Cerebellar cortex (tissue), 1 donor: ENCODE data around the gene ARSD.
"Not testable (repeated sequence)": the region's sequence is repeated elsewhere in the genome, so short reads cannot be mapped to it uniquely, and the experiment has no call there.

Experiments used
- DNase-seq: peaks from one replicate; pipeline ENCODE4 v3.0.0-alpha.2; 2015; ENCODE audit warnings: low spot score

Gene ARSD

DNA sequence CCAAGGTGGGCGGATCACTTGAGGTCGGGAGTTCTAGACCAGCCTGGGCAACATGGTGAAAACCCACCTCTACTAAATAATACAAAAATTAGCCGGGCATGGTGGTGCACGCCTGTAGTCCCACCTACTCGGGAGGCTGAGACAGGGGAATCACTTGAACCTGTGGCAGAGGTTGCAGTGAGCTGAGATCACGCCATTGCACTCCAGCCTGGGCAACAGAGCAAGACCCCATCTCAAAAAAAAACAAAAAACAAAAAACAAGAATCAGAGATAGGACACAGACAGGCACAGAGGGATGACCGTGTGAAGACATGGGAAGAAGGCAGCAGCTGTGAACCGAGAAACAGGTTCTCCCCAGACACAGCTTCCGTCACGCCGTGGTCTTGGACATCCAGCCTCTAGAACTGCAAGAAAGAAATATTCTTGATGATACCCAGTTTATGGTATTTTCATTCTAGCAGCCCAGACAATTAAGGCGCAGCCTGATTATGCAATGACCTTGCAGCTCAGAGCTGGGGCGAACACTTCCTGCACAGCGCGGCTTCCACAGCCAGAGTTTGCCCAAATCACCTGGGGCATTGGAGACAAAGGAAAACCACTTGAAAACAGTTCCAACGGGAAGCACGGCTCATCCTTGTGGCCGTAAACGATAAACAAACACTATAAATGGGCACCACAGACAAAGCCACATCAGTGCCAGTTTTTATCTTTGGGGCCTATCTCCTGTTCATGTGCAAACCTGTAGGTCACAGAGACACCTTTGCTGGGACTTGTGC is 4.2 kb upstream of the ARSD start:
- no peak for DNase-seq

DNA sequence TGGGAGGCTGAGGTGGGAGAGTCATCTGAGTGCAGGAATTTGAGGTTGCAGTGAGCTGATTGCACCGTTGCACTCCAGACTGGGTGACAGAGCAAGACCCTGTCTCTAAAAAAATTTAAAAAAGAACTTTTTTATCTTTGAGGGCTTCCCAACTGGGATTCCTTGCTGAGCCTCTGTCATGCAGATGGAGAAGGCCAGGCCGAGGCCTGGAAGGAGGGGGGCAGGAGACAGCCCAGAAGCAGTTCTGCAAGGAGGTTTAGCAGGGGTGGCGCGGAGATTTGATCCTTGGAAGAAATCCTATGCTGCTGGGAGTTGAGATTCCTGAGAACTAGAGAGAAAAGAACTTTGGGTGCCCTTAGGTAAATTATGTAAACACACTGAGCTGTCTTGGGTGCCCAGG is 2.5 kb upstream of the ARSD start:
- DNase-seq, result no peak

DNA sequence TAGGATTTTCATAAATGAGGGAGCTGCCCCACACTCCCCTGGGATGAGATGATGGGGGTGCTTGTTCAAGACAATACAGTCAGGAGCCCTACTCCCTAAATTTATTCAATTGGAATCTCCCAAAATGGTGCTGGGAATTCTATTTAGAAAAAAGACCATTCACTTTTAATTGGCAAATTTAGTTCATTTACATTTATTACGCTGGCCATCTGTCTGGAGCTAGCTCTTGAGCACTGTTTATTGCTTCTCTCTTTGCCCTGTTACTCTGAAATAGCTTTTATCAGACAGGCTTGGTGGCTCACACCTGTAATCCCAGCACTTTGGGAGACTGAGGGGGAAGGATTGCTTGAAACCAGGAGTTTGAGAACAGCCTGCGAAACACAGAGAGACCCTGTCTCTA is 2.0 kb upstream of the ARSD start:
- DNase-seq, result no peak

DNA sequence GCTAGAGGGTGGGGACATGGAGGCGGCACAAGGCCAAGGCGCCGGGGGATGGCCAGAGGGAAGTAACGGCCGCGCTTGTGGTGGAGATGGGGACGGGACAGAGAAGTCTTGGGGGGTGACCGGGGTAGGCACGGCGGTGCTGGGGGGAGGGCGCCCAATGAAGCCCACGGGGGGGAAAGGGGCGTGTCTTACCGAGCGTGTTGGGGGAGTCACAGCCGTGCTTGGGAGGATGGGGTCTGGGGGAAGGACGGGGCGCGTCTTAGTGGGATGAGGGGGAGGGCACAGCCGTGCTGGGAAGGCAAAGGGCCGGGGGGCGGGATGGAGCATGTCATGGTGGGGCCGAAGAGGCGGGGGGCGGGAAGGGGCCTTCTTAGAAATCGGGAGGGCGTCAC is 952 bp downstream of the ARSD start:
- DNase-seq, result no peak

DNA sequence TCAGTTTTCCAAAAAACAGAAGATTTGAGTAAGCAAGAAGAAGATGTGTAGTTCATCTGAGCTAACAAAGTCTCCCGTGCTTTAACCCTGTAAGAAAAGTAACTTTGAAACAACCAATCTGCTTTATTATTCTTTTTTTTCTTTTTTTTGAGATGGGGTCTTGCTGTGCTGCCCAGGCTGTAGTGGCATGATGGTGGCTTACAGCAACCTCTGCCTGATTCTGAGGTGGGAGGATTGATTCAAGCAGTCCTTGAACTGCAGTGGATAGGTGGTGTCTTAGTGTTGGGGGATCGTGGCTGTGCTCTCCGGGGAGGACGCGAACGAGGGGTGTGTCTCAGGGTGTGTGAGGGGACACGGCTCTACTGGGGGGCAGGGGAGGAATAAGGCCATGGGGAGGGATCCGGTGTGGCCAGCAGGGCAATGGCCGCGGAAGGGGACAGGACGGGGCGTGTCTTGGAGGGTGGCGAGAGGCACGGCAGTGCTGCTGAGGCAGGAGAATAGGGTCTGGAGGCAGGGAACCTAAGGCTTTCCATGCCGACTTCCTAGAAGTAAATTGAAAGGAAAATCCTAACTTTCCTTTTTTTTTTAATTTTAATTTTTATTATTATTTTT is 2.4 kb downstream of the ARSD start:
- DNase-seq, result no peak

DNA sequence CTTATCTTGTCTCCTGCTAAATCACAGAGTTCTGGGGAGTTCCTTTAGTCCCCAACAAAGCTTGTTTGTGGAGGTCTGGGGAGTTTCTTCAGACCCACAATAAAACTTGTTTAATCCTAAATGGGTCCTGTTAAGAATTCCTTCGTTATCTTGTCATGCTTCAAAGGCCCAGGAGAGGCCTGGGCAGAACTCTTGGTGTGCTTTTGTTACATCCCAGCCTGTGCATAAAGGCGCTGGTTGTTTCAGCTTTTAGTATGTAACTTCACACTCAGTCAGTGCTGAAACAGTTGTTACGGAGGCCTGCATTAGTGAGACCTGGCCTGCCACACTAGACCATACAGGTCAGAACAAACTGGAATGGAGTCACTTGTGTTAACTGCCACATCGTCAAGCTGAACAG is 2.9 kb downstream of the ARSD start:
- not testable (repeated sequence) for DNase-seq

DNA sequence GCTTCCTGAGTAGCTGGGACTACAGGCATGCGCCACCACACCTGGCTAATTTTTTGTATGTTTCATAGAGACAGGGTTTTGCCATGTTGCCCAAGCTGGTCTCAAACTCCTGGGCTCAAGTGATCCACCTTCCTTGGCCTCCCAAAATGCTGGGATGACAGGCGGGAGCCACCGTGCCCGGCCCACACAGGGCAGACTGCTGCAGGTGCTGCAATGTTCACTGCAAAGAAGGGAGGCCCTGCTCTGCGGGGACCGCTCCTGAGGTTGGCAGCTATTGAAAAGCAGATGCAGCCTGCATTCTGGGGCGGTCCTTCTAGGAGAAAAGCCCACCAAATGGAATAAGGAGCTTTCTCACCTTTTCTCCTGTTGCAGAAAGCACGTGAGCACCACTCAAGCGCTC is 5.0 kb downstream of the ARSD start:
- DNase-seq, result no peak

DNA sequence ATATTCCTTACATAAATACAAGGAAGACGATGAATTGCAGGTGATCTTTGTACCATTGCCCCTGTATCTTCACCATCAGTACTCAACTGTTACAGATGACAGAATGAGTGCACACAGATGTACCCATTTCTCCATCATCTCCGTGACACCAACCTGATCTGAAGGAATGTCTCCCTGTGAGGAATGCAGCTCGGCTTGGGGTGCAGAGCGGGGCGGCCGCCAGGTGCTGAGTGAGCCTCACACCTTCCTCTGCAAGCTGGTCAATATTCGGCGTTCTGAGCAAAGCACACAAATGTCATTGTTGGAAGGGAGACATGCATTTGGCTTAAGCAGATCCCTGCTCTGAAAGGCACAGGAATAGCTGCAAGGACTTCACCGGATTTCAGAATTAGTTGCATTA is 7.4 kb downstream of the ARSD start:
- no peak for DNase-seq

DNA sequence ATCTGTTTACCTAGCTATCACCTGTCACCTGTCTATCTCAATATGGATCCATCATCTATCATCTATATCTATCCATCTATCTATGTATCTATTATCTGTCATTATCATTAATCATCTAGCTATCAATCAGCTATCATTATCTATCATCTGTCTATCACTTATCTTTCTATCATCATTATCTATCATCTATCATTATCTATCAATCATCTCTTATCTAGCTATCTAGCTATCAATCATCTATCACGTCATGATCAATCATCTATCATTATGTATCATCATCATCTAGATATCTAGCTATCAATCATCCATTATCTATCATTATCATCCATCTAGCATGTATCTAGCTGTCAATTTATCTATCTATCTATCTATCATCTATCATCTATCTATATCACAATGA is 7.9 kb downstream of the ARSD start:
- no peak for DNase-seq

DNA sequence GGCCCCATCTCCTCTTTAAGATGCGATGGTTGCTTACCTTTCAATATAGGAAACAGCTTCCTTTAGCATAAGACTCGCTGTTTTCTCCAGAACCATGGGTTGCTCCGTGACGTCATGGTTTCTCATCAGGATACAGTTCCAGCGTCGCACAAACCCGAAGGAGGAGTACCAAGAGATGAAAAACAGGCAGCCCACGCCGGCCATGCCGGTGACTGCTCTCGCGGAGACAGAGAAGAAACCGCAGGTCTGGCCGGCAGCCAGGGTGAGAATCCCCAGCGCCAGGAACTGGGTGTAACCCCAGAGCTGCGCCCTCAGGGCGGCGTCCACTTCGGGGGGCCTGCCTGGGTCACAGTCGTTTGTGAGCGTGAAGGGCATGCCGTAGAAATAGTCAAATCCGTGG is 11.4 kb downstream of the ARSD start:
- no peak for DNase-seq

DNA sequence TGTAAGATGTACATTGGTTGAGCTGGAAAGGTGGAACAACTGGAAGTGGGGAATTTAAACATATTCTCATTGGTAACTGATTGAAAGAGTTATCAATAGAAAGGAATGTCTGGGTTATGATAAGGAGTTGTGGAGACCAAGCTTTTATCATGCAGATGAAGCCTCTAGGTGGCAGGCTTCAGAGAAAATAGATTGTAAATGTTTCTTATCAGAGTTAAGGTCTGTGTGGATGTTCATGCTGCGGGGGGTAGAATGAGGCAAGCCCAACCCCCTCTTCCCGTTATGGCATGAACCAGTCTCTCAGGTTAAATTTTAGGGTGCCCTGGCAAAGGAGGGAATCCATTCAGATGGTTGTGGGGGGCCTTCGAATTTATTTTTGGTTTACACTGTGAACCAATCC is 16.0 kb downstream of the ARSD start:
- no peak for DNase-seq

DNA sequence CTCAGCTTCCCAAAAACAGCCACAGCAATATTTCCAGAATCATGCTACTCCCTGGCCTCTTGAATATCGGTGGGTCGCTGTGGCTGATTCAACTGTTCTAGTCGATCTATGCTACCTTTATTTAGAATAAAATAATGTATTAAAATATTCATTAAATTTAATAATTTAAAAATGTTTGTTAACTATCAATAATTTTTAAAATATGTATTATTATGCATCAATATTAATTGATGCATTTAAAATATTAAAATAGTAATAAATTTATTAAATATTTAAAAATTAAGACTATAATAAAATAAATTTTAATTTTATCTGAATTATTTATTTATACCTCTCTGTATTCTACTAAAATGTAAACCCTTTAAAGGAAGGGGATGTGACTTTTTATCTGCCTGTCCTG is 19.0 kb downstream of the ARSD start:
- DNase-seq, result no peak

DNA sequence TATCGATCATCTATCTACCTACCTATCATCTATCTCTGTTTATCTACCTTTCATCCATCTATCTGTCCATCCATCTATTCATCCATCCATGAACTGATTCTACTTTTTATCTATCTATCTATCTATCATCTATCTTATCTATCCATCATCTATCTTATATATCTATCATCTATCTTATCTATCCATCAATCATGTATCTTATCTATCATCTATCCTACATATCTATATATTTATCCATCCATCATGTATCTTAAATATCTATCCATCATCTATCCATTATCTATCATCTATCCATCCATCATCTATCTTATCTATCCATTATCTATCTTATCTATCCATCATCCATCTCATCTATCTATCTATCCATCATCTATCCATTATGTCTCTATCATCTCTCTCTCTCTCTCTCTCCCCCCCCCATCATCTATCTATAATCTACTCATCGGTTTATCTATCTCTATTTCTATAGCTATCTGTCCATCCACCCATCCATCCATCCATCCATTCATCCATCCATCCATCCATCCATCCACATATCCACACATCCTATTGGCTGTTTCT is 20.9 kb downstream of the ARSD start:
- DNase-seq, result no peak

DNA sequence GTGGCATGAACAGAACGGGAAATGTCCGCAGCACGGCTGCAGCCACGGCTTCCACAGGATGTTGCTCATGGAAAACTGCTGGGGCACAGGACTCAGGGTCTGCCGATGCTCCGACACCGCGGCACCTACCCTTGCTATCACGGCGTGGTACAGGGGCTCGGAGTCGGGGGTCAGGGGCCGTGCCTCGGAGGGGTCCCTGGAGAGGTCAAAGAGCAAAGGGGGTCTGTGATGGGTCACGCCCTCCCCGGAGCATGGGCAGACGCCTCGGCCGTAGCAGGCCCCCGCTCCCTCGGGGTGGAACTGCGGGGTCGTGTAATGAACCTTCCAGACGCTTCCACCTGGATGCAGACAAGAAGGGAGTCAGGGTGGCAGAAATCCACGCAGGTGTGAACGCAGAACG is 21.8 kb downstream of the ARSD start:
- DNase-seq, result no peak

DNA sequence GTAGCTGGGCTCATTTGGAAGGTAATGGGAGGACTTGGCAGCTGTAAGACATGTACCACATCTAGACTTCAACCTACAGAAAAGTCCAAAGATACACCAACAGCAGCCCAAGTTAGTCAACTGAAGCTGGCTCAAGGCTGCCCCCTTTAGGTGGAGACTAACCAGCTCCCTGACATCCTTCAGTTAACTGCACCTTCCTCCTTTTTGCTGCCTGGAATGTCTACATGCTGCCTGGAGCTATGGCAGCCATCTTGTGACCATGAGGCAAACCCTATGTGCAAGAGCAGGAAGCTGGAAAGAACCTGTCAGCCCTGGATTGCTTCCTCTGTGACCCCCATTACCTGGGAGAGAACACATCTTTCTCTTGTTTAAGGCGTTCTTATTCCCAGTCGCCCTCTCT is 25.8 kb downstream of the ARSD start:
- no peak for DNase-seq

DNA sequence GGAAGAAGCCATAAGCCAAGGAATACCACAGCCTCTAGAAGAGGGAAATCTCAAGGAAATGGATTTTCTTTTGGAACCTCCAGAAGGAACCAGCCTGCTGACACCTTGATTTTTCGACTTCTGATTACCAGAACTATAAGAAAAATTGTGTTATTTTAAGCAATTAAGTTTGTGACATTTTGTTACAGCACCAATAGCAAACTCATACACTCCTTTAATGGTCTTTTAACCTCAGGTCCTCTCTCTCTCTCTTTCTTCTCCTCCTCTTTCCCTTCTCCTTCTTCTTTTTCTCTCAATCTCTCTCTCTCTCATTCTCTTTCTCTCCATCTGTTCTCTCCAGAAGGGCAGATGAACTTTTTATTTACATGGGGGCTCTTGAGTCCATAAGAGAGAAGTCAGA is 26.3 kb downstream of the ARSD start:
- no peak for DNase-seq

DNA sequence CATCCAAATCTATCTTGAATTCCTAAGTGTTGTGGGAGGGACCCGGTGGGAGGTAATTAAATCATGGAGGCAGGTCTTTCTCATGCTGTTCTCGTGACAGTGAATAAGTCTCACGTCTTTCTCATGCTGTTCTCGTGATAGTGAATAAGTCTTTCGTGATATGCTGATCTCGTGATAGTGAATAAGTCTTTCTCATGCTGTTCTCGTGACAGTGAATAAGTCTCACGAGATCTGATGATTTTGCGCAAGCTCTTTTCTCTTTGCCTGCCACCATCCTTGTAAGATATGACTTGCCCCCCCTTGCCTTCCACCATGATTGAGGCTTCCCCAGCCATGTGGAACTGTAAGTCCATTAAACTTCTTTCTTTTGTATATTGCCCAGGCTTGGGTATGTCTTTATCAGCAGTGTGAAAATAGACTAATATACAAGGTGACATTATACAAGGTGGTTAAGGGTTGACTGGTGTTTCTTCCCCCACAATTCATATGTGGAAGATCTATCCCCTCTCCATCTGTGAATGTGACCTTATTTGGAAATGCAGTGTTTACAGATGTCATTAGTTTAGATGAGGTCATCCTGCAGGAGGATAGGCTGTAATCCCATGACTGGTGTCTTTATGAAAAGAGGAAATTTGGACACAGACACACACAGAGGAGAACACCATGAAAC is 27.6 kb downstream of the ARSD start:
- no peak for DNase-seq

DNA sequence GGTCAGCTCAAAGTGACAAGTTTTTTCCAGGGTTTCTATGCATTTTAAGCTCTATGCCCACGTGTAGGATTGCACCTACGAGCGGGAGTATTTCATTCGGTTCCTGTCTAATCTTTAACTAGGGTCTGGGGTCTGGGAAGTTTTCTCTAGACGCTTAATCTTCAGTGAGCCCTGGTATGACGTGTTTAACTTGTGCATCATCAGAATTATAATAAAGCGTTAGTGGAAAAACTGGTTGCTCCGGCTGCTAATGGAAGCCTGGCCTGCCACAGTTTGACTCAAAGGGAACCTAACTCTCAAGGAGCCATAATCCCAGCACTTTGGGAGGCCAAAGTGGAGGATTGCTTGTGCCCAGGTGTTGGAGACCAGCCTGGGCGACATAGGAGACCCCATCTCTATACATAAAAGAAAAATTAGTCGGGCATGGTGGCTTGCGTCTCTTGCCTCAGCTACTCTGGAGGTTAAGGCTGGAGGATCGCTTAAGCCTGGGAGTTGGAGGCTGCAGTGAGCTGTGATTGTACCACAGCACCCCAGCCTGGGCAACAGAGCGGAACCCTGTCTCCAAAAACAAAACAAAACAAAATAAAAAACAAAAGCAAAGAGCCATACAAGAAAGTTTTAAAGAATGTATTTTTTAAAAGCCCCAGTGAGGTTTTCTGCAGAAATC is 30.2 kb downstream of the ARSD start:
- DNase-seq, result no peak

DNA sequence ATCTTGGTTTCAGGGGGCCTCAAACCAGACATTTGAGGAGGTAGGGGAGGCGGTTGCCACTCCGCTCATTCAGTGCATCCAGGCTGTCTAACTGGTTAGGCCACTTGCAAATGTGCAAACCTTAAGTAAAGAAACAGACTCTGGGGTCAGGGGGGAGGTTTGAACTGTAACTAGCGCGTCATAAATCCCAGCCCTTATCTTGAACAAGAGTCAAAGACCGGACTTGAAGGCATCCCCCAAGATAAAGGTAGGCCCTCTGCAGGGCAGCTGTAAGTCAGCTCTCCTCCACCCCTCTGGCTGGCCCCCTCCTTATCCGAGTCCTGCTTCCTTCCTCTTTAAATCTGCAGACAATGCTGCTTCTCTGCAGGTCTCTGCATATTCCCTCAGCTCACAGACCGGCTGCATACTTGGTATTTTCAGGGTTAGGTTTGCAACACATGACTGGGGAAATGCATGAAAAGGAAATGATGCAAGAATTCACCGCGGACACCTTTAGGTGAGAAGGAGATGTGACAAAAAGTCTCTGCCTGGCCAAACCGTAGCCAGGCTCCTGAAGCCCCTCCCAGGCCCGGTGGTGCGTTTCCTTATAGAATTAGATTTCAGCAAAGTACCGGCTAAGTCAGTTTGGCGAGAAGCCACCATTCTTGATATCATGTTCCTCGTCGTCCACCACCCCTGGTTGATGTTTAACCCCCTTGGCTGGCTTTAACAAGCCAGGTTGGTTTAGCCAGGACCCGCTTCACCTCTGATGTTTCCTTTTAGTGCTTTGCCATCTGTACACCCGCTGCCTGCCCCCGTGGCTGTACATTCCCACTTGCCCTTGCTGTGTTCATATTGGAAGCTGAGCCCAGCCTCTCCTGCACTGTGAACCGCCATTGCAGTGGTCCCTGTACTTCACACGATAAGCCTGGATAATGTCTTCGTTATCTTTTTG is 31.2 kb downstream of the ARSD start:
- DNase-seq, result not testable (repeated sequence)

DNA sequence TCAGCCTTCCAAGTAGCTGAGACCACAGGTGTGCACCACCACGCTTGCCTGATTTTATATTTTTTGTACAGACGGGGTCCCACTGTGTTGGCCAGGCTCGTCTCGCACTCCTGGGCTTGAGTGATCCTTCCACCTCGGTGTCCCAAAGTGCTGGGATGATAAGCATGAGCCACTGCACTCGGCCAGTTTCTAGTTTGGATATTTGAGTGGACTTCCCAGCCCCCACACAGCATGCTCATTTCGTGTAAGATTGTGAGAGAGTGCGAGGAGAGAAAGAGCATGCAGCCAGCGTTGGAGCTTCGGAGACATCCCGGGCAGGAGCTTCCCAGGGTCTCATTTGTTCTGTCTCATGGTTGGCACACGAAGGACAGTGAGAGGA is 31.8 kb downstream of the ARSD start:
- DNase-seq, result no peak

DNA sequence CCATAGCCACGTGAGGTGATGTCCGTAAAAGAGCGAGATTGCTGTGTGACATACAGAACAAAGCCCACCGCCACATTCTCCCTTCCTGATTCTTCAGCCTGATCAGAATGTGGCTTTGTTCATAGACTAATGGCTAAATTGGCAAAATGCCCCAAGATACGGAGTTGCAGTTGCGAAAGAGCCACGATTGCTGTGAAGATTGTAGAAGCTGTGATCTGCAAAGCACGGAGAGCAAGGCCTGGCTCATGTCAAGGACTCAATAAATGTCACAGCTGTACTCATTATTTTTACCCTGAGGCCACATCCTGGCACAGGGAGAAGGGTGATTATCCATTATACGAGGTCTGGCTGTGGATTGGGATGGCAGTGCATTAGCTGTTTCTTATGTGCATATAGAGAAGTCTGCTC is 34.2 kb downstream of the ARSD start:
- no peak for DNase-seq

DNA sequence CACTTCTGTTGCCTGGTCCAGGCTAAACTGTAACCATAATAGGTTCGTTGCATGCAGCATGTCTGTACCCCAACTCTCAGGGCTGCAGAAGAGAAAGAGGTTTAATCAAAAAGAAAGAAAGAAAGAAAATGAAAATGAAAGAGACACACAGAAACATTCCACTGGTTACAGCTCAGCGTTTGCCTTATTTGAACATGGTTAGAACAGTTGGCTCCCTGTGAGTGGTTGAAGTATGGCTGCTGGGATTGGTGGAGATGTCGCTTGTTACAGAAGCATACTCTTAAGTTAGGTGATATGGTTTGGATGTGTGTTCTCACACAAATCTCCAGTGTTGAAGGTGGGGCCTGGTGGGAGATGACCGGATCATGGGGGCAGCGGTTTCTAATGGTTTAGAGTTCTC is 36.3 kb downstream of the ARSD start:
- DNase-seq, result no peak
